HCT116 (cell line): Measurements from ENCODE around the gene YAP1. TPM values are rescaled to one million over a fixed set of nuclear protein-coding genes. Genes with fewer than 3 reads are reported as not detected.

Experiments used
- ATAC-seq: fragments of 200-7000 bp; cut with Tn5 transposase; 2 replicates; pipeline ENCODE4 v1.9.1; 2020; ENCODE audit warnings: mild to moderate bottlenecking, moderate library complexity
- BruUV-seq: library from RNA; stranded (reverse); fragments of 400-500 nt; replicated peaks from 2 replicates; lab custom pipeline; 2021; lab: Mats Ljungman, UMichigan
- CTCF ChIA-PET: fragments of 300-600 bp; sonication (Branson Sonifier 250); formaldehyde crosslinking; loops from one replicate; lab custom pipeline; 2021; ENCODE audit warnings: antibody characterized with exemption; lab: Charles Lee
- POLR2A ChIA-PET: fragments of 300-600, 350-600 bp; sonication (Branson Sonifier 250); formaldehyde crosslinking; loops from one replicate; lab custom pipeline; 2021; ENCODE audit warnings: antibody characterized with exemption; lab: Charles Lee
- RAD21 ChIA-PET, 2 experiments: fragments of 300-600 bp; sonication (Branson Sonifier 250); formaldehyde crosslinking; loops; one replicate each; lab custom pipeline; 2023; ENCODE audit warnings: low total read pairs in 2 of 2; ENCODE audit not compliant: uncharacterized antibody in 2 of 2, unreplicated experiment in 2 of 2, low non-redundant PET in 1 of 2; lab: Charles Lee
- DNase-seq: peaks from one replicate; pipeline ENCODE4 v3.0.0-alpha.2; 2010; ENCODE audit warnings: low read depth, low spot score
- H2AFZ ChIP-seq: fragments of 200-600 bp; shearing (Covaris generic), sonication (generic); 2 replicates; pipeline ENCODE4 v1.6.1; 2017; ENCODE audit warnings: low read depth, mixed run types, mixed read lengths, antibody characterized with exemption, low read length; ENCODE audit not compliant: poor library complexity, severe bottlenecking
- H3K27ac ChIP-seq: 2 replicates; pipeline ENCODE4 v1.5.1; 2012; ENCODE audit warnings: low read depth, low read length
- H3K27me3 ChIP-seq: fragments of 200-600 bp; sonication (generic); 2 replicates; pipeline ENCODE4 v1.6.1; 2016; ENCODE audit warnings: mixed run types, low read length, mixed read lengths; ENCODE audit not compliant: insufficient read depth
- H3K36me3 ChIP-seq, 2 experiments: fragments of 200-500 bp in 1 of 2; fragments of 200-600 bp in 1 of 2; sonication (Bioruptor generic) in 1 of 2; sonication (generic) in 1 of 2; 2 replicates each; pipeline versions ENCODE4 v1.5.1 to v1.6.1; 2014 to 2016; ENCODE audit warnings: low read length in 2 of 2, inconsistent platforms in 1 of 2, mixed read lengths in 1 of 2, mixed run types in 1 of 2; ENCODE audit not compliant: insufficient read depth in 2 of 2, control insufficient read depth in 1 of 2
- H3K4me1 ChIP-seq, 2 experiments: fragments of 200-600 bp in 1 of 2; sonication (generic) in 1 of 2; 2 replicates each; pipeline versions ENCODE4 v1.5.1 to v1.6.1; 2012 to 2017; ENCODE audit warnings: low read length in 2 of 2, inconsistent platforms in 1 of 2, mild to moderate bottlenecking in 1 of 2, mixed read lengths in 1 of 2, mixed run types in 1 of 2, moderate library complexity in 1 of 2; ENCODE audit not compliant: insufficient read depth in 2 of 2, control insufficient read depth in 1 of 2
- H3K4me2 ChIP-seq: fragments of 200-600 bp; sonication (generic); 2 replicates; pipeline ENCODE4 v1.6.1; 2017; ENCODE audit warnings: mixed run types, low read length, mixed read lengths
- H3K4me3 ChIP-seq, 2 experiments: fragments of 200-600 bp in 1 of 2; sonication (generic) in 1 of 2; replicated peaks in 1 of 2; 2 replicates each; pipeline ENCODE4 v1.5.1; 2011 to 2016; ENCODE audit warnings: low read length in 2 of 2, control low read depth in 1 of 2, low read depth in 1 of 2, mild to moderate bottlenecking in 1 of 2, mixed read lengths in 1 of 2, mixed run types in 1 of 2
- H3K79me2 ChIP-seq: fragments of 200-600 bp; sonication (generic); 2 replicates; pipeline ENCODE4 v1.6.1; 2017; ENCODE audit warnings: mild to moderate bottlenecking, mixed run types, low read length, moderate library complexity, mixed read lengths; ENCODE audit not compliant: insufficient read depth
- H3K9ac ChIP-seq: fragments of 200-600 bp; sonication (generic); 2 replicates; pipeline ENCODE4 v1.6.1; 2016; ENCODE audit warnings: low read length, mixed read lengths
- H3K9me2 ChIP-seq: fragments of 200-600 bp; sonication (generic), shearing (Covaris generic); 2 replicates; pipeline ENCODE4 v1.6.1; 2017; ENCODE audit warnings: mixed run types, mild to moderate bottlenecking, moderate library complexity; ENCODE audit not compliant: insufficient read depth
- H3K9me3 ChIP-seq, 2 experiments: fragments of 200-500 bp in 1 of 2; fragments of 200-600 bp in 1 of 2; sonication (Bioruptor generic) in 1 of 2; sonication (generic) in 1 of 2; 2 replicates each; pipeline ENCODE4 v1.6.1; 2014 to 2017; ENCODE audit warnings: low read length in 2 of 2, mixed read lengths in 2 of 2, inconsistent platforms in 1 of 2, low read depth in 1 of 2, mild to moderate bottlenecking in 1 of 2, mixed run types in 1 of 2, moderate library complexity in 1 of 2; ENCODE audit not compliant: control insufficient read depth in 1 of 2, insufficient read depth in 1 of 2
- H4K20me1 ChIP-seq: fragments of 200-600 bp; sonication (generic), shearing (Covaris generic); 2 replicates; pipeline ENCODE4 v1.6.1; 2017; ENCODE audit warnings: mixed run types, mild to moderate bottlenecking, moderate library complexity; ENCODE audit not compliant: insufficient read depth
- ATF3 ChIP-seq: IDR thresholded peaks from 2 replicates; pipeline ENCODE4 v1.6.1; 2012
- CBX3 ChIP-seq: IDR thresholded peaks from 2 replicates; pipeline ENCODE4 v1.6.1; 2012; ENCODE audit warnings: low read depth
- CEBPB ChIP-seq: IDR thresholded peaks from 2 replicates; pipeline ENCODE4 v1.6.1; 2012; ENCODE audit warnings: low read depth
- EGR1 ChIP-seq: IDR thresholded peaks from 2 replicates; pipeline ENCODE4 v1.6.1; 2012; ENCODE audit warnings: low read depth
- FOSL1 ChIP-seq: IDR thresholded peaks from 2 replicates; pipeline ENCODE4 v1.6.1; 2012; ENCODE audit warnings: low read depth
- POLR2A ChIP-seq: IDR thresholded peaks from 2 replicates; pipeline ENCODE4 v1.7.0; 2011; ENCODE audit warnings: borderline replicate concordance; ENCODE audit not compliant: insufficient read depth, insufficient read length; ENCODE audit errors: extremely low read depth
- POLR2AphosphoS5 ChIP-seq: IDR thresholded peaks from 2 replicates; pipeline ENCODE4 v1.6.1; 2011; ENCODE audit warnings: mild to moderate bottlenecking, low read depth, low read length, moderate library complexity
- RAD21 ChIP-seq: IDR thresholded peaks from 2 replicates; pipeline ENCODE4 v1.6.1; 2012; ENCODE audit warnings: low read depth, mild to moderate bottlenecking
- SIN3A ChIP-seq: IDR thresholded peaks from 2 replicates; pipeline ENCODE4 v1.6.1; 2012; ENCODE audit warnings: low read depth
- SP1 ChIP-seq: IDR thresholded peaks from 2 replicates; pipeline ENCODE4 v1.6.1; 2012; ENCODE audit warnings: low read depth
- SRF ChIP-seq: IDR thresholded peaks from 2 replicates; pipeline ENCODE4 v1.6.1; 2012; ENCODE audit warnings: low read depth
- TCF7L2 ChIP-seq: IDR thresholded peaks from 2 replicates; pipeline ENCODE4 v1.7.0; 2011; ENCODE audit warnings: borderline replicate concordance, inconsistent platforms; ENCODE audit not compliant: insufficient read depth, insufficient read length; ENCODE audit errors: extremely low read depth
- YY1 ChIP-seq: IDR thresholded peaks from 2 replicates; pipeline ENCODE4 v1.6.1; 2011; ENCODE audit warnings: low read length, low read depth, moderate library complexity, mild to moderate bottlenecking; ENCODE audit not compliant: insufficient replicate concordance; ENCODE audit errors: extremely low read depth
- ZFX ChIP-seq: fragments of 450-650 bp; IDR thresholded peaks from 2 replicates; pipeline ENCODE4 v1.6.1; 2017
- ZNF274 ChIP-seq: fragments of 200-500 bp; sonication (Bioruptor generic); IDR thresholded peaks from 2 replicates; pipeline ENCODE4 v1.6.1; 2014; ENCODE audit warnings: mild to moderate bottlenecking, low read depth, low read length, inconsistent platforms
- intact Hi-C: fragments of 100-400 bp; cut with micrococcal nuclease; formaldehyde crosslinking; loops from 2 replicates; pipeline ENCODE4 v1.10.0; 2022
- total RNA-seq: library from RNA; stranded (reverse); gene quantifications from one replicate; pipeline ENCODE4 v1.2.1, GENCODE V29; 2021; ENCODE audit not compliant: unreplicated experiment
- TF ChIP-seq, protein P1 (sequence below): IDR thresholded peaks from 2 replicates; pipeline ENCODE4 v1.6.1; 2011; ENCODE audit warnings: mild to moderate bottlenecking, low read length, moderate library complexity; ENCODE audit not compliant: insufficient replicate concordance; ENCODE audit errors: extremely low read depth
- TF ChIP-seq, protein P2 (sequence below): IDR thresholded peaks from 2 replicates; pipeline ENCODE4 v1.6.1; 2012; ENCODE audit warnings: low read depth

Gene YAP1
- total RNA-seq, 1 experiment from 2014 or later = 88.6 TPM

DNA sequence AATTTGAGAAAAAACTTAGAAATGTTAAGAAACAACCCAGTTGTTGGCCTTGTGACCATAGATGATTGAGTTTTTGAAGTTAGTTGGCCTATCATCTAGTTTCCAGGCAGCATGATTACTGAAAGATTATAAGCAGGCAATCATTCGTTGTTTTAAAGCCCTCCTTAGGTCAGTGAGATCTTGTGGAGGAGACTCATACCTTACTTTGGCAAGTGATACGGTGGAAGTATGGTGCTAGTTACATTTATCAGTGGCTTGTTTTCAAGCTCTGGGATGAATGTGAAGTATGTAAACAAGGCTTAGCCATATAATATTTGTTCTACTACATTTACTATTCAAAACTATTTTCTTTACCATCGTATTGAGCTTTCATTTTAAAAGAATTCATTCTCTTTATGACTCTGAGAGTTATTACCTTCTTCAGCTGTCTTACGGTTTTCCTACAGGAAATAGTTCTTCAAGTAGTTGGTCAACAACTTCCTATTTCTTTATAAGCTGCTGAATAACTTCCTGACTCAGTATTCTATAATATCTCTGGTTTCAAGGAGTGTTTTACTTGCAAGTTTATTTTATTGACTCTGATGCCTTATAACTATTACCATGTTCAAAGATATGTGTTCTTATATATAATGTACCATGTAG, 7.3 kb downstream of the YAP1 start:
- H2AFZ ChIP-seq = no peak overlapping the region
- no peaks in the 10 kb centered on the region for H3K9me2 ChIP-seq
- no peak overlapping the region for H3K9ac ChIP-seq
- peaks cover 91 to 98% of the 10 kb centered on the region in 2 experiments for H3K4me1 ChIP-seq
- H3K36me3 ChIP-seq = peaks cover 0 to 16% of the 10 kb centered on the region in 2 experiments; a peak in 1 of 4 replicates
- H3K27ac ChIP-seq = no peak overlapping the region
- H3K79me2 ChIP-seq = peaks cover 100% of the 10 kb centered on the region
- no peaks in the 10 kb centered on the region for H3K9me3 ChIP-seq
- H3K27me3 ChIP-seq = no peaks in the 10 kb centered on the region
- BruUV-seq = no TSS peak
- ChIA-PET CTCF (no interaction called here), RAD21 (no interaction called here), POLR2A (no interaction called here)
- no peak for TF ChIP-seq ZNF274
- TF ChIP-seq FOSL1 = no peak
- TF ChIP-seq CEBPB = no peak
- TF ChIP-seq, protein P1, sequence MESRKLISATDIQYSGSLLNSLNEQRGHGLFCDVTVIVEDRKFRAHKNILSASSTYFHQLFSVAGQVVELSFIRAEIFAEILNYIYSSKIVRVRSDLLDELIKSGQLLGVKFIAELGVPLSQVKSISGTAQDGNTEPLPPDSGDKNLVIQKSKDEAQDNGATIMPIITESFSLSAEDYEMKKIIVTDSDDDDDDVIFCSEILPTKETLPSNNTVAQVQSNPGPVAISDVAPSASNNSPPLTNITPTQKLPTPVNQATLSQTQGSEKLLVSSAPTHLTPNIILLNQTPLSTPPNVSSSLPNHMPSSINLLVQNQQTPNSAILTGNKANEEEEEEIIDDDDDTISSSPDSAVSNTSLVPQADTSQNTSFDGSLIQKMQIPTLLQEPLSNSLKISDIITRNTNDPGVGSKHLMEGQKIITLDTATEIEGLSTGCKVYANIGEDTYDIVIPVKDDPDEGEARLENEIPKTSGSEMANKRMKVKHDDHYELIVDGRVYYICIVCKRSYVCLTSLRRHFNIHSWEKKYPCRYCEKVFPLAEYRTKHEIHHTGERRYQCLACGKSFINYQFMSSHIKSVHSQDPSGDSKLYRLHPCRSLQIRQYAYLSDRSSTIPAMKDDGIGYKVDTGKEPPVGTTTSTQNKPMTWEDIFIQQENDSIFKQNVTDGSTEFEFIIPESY = no peak
- no peak for TF ChIP-seq SRF
- no peak for TF ChIP-seq SP1
- TF ChIP-seq SIN3A = no peak
- TF ChIP-seq, protein P2, sequence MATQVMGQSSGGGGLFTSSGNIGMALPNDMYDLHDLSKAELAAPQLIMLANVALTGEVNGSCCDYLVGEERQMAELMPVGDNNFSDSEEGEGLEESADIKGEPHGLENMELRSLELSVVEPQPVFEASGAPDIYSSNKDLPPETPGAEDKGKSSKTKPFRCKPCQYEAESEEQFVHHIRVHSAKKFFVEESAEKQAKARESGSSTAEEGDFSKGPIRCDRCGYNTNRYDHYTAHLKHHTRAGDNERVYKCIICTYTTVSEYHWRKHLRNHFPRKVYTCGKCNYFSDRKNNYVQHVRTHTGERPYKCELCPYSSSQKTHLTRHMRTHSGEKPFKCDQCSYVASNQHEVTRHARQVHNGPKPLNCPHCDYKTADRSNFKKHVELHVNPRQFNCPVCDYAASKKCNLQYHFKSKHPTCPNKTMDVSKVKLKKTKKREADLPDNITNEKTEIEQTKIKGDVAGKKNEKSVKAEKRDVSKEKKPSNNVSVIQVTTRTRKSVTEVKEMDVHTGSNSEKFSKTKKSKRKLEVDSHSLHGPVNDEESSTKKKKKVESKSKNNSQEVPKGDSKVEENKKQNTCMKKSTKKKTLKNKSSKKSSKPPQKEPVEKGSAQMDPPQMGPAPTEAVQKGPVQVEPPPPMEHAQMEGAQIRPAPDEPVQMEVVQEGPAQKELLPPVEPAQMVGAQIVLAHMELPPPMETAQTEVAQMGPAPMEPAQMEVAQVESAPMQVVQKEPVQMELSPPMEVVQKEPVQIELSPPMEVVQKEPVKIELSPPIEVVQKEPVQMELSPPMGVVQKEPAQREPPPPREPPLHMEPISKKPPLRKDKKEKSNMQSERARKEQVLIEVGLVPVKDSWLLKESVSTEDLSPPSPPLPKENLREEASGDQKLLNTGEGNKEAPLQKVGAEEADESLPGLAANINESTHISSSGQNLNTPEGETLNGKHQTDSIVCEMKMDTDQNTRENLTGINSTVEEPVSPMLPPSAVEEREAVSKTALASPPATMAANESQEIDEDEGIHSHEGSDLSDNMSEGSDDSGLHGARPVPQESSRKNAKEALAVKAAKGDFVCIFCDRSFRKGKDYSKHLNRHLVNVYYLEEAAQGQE = no peak
- no peak for TF ChIP-seq EGR1
- TF ChIP-seq YY1 = no peak
- TF ChIP-seq POLR2A = no peak
- TF ChIP-seq CBX3 = no peak
- TF ChIP-seq RAD21 = no peak
- no peak for TF ChIP-seq ATF3
- TF ChIP-seq ZFX = no peak
- no peak for TF ChIP-seq TCF7L2
- no peak for TF ChIP-seq POLR2AphosphoS5
- H3K4me3 ChIP-seq = no peak overlapping the region
- H4K20me1 ChIP-seq = no peaks in the 10 kb centered on the region
- peak overlapping the region; percentile 64; the same call in 1 of the 2 replicates for H3K4me2 ChIP-seq
- intact Hi-C loops = no loop called here
- ATAC-seq = no peak
- DNase-seq = no peak
